Measurements from ENCODE around the gene RPS6KA5.
A peak's percentile ranks its signal among the peaks of the same experiment; 100 is the strongest.

RPS6KA5 gene

DNA sequence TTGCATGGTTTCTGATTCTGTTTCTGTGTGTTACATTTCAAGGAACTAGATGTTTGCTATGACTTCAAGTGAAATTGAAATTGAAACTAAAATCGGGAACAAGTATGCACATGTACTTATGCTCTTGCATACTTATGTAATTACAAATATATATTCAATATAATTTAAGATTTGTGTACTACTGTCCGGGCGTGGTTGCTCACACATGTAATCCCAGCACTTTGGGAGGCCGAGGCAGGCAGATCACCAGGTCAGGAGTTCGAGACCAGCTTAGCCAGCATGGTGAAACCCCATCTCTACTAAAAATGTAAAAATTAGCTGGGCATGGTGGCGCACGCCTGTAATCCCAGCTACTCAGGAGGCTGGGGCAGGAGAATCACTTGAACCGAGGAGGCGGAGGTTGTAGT lies 37.8 kb downstream of the RPS6KA5 start:
- peak; percentile 35 for DNase-seq

DNA sequence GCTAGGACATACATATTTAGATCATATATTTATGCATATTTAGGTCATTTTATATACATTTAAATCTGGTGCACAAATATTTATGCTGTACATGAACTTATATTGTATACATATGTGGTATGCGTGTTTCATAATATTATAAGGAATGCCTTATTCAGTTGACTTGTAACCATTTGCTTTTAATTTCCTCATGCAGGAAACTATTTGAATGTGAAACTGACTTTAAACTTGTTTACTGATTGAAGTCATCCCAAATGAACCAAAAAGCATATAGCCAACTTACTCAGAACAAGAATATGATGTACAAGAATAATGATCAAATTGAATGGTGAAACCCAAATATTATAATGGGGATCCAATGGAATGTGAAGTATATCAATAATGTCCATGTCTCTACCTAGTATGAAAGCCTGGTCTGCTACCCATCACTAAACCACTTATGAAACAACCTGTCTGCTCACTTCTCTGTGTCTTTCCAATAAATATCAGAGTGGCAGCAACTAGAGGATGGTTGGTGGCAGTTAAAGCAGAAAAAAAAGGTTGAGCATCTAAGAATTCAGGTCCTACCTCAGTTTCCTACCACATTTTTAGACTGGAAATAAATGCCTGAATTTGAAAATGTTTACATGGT lies 38.3 kb downstream of the RPS6KA5 start:
- DNase-seq = no peak

DNA sequence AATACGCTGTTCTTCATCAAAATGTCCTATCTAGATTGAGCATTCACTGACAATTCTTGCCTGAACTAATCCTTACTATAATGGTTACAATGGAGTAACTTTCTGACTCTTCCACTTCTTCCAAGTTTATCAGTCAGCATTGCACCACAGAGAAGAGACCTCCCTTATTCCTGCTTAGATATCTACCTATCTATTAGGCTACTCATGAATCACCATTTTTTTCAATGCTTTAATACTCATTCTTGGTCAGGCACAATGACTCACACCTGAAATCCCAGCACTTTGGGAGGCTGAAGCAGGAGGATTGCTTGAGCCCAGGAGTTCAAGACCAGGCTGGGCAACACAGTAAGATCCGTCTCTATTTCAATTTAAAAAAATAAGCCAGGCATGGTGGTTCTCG lies 39.3 kb downstream of the RPS6KA5 start:
- no peak for DNase-seq

DNA sequence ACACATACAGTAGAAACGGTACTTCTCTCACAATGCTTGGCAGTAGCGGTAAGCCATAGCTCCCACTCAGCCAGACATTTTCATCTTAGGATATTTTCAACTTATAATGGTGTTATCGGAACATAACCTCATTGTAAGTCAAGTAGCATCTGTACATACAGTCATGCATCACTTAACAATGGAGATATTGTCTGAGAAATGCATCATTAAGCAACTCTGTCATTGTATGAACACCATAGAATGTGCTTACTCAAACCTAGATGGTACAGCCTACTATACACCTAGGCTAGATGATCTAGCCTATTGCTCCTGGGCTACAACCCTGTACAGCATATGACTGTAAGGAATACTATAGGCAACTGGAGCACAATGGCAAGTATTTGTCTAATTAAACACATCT lies 40.8 kb downstream of the RPS6KA5 start:
- no peak for DNase-seq

DNA sequence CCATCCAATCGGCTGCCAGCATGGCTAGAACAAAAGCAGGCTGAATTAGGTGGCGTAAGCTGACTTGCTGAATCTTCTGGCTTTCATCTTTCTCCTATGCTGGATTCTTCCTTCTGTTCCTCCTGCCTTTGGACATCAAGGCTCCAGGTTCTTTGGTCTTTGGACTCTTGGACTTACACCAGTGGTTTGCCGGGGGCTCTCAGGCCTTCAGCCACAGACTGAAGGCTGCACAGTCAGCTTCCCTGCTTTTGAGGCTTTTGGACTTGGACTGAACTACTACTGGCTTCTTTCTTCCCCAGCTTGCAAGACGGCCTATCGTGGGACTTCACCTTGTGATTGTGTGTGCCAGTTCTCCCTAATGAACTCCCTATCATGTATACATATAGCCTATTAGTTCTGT lies 42.0 kb downstream of the RPS6KA5 start:
- DNase-seq = no peak

DNA sequence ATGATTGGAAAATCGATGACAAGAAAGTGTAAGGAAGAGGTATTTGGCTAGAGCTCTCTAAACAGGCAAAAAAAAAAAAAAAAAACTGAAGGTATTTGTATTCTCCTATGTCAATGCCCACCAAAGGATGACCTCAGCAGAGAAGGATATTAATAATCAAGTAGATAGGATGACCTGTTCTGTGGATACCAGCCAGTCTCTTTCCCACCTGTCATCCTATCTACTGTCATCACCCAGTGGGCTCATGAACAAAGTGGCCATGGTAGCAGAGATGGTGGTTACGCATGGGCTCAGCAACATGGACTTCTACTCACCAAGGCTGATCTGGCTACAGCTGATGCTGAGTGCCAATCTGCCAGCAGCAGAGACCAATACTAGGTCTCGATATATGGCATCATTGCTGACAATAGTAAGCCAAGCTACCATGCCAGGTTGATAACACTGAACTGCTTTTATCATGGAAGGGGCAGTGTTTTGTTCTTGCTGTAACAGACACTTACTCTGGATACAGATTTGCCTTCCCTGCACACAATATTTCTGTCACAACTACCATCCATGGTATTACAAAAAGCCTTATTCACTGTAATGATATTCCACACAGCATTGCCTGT lies 43.5 kb downstream of the RPS6KA5 start:
- DNase-seq = no peak

DNA sequence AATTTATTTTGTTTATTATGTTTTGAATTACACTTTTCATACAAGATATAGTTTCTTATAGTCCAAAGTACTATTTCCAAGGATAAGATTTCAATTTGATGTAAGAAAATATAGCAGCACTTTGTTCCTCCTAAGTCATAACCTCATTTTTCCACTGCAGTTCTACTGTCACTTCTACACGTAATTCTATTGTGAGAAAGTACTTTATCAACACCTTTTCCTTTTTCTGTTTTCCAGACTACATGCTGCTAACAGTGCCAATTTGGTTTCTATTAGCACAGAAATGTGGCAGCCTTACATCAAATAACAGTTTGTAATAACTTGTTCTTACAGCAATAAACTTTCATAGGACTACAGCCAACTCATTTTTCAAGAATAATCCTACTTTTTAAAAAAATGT lies 45.0 kb downstream of the RPS6KA5 start:
- DNase-seq = no peak

DNA sequence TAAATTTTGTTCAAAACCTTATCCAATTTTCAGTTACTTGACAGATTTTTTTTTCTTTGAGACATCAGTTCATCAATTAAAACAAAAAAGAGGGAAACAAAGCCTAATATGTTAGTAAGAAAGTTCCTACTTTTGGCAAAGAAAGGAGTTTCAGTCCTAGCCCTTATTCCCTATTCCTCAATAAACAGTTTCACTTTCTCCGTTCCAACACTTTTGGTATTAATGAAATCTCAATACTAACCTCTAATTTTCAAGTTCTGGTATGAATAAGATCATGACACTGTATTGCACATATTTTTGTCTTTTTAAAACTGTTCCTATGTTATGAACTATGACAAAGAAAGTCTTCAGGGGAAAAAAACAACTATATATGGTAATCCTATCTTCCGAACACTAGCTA lies 48.4 kb downstream of the RPS6KA5 start:
- no peak for DNase-seq

DNA sequence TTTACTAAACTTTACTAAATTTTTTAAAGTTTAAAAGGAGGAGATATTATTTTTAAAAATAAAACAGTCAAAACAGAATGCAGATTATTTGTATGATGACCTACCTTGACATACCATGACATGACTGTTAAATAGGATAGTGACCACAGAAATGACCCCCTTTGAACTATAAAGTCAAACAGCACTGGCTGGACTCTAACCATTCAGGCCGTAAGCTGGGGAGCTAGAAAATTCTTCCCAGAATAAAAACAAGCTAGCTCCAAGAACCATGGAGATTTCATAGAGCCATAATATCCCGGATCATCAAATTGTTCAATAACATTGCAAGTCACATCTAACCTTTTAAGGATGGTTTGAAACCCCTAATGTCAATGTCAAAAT lies 50.3 kb downstream of the RPS6KA5 start:
- no peak for DNase-seq

DNA sequence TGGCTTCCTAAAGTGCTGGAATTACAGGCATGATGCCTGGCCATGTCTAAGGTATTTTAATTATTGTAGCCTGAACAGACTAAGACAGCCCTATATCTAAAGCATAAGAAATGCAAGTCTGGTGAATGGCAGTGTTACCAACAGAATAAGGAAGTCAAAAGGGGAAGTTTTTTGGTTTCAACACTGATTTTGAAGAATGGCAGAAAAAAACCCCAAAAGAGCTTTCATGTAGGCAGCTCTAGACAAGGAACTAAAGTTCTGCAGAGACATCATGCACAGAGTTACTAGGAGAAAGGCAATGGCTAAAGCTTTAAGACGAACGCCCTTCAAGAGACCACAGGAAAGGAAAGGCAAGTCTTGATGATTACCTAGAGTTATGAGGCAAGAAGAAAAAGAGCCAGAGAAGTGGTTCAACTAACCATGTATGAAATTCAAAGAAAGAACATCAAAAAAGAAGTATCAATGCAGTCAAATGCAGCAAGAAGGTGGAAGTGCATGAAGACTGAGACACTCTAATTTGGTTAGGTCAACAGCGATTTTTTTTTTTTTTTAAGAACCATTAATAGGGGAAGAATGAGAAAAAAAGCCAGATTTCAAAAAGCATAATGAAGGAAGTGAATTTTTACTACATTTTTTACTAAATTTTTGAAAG lies 50.8 kb downstream of the RPS6KA5 start:
- DNase-seq = no peak

DNA sequence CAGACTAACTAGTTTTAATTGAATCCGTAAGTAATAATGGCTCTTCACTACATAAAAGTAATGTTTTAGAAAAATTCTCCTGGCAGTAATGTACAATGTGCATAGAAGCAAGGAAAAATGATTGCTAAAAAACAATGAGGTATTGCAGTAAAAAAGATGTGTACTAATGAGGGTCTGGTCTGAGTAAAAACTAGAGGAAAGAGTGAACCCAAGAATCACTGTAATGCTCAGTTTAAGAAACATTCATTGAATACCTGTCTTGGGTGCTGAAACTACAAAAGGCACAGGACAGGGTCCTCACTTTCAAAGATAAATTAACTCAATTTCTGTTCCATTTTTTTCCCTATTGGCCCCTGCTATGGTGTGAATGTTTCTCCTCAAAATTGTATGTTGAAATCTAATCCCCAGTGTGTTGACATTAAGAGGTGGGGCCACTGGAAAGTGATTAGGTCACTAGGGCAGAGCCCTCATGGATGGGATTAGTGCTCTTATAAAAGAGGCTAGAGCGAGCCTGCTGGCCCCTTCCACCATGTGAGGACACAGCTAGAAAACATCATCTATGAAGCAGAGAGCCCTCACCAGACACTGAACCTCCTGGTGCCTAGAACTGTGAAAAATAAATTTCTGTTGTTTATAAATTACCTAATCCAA lies 51.6 kb downstream of the RPS6KA5 start:
- no peak for DNase-seq

DNA sequence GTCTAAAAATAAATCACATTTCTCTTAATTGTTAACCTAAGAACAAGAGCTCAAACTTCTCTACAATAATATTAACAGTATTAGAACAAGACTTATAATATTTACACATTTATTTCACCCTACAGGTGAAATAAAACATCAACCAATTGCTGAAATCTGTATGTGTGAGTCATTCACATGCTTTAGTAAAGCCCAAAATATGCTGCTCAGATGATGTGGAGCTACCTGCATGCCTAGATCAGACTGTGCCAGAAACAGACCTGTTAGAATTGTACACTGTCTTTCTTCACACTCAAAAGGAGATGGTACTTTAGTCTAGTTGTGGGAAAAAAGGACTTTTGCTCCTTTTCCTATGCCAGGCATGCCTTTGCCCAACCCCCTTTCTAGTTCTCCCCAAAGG lies 54.7 kb downstream of the RPS6KA5 start:
- DNase-seq = no peak

DNA sequence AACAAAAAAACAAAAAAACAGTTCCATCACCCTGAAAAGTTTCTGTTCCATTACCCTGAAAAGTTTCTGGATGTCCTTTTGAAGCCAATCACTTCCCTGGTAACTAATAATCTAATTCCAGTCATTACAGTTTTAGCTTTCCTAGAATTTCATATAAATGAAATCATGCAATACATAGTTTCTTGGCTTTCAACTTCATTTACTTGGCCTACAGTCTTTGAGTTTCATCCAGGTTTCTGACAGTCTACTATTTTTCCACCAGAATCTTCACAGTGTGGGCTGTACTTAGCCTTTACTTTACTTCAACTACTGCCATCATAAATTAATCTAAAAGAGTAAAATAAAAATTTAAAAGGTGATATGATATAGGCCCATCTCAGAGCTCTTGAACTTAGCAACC lies 55.5 kb downstream of the RPS6KA5 start:
- DNase-seq = no peak

DNA sequence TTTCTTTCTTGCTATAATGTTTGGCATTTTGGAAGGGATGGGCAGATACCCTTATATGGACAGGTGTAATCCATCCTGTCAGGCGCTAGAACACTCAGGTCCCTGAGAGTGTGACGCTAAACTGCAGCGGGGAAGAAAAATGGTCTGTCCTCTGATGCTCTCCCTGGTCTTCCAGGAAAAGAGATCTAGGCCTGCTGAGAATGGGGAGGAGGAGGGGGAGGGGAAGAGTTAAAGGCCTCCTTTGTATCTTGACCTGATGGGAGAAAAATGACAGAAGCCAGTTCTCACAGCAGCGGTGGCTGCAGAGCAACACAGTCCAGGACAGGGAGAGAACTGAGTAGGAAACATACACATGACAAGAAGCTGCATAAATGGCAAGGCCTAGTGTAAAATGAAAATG lies 61.1 kb downstream of the RPS6KA5 start:
- DNase-seq = no peak

DNA sequence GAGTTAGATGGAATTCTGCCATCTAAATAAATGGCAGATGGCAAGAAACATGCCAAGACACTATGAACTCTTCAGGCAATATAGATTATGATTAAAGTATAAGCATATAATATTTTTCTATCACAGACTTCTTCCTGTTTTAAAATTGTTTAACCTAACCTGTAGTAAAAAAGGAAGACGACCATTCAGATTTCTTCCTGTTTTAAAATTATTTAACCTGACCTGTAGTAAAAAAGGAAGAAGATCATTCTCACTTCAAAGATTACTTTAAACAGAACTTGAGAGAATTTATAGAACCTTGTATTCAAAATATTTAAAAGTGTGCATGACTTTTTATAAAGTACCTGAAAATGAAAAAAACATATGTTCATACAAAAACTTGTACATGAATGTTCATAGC lies 63.5 kb downstream of the RPS6KA5 start:
- DNase-seq = no peak

DNA sequence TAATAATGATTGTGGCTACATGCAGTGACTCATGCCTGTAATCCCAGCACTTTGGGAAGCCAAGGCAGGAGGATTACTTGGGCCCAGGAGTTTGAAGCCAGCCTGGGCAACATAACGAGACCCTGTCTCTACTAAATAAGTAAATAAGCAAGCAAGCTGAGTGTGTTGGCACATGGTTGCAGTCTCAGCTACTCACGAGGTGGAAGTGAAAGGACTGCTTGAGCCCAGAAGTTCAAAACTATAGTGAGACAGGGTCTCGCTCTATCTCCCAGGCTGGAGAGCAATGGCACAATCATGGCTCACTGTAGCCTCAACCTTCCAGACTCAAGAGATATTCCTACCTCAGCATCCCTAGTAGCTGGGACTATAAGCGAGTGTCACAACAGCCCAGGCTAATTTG lies 64.7 kb downstream of the RPS6KA5 start:
- no peak for DNase-seq

DNA sequence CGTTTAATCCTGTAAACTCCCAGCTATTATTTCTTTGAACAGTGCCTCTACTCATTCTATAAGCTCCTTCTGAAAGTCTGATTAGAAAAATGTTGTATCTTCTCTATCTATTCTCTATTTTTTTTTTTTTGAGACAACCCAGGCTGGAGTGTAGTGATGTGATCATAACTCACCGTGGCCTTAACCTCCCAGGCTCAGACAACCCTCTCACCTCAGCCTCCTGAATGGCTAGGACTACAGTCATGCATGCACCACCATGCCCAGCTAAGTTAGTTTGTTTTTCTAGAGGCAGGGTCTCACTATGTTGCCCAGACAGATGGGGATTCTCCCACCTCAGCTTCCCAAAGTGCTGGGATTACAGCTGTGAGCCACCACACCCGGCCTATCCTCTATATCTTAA lies 66.6 kb downstream of the RPS6KA5 start:
- no peak for DNase-seq

DNA sequence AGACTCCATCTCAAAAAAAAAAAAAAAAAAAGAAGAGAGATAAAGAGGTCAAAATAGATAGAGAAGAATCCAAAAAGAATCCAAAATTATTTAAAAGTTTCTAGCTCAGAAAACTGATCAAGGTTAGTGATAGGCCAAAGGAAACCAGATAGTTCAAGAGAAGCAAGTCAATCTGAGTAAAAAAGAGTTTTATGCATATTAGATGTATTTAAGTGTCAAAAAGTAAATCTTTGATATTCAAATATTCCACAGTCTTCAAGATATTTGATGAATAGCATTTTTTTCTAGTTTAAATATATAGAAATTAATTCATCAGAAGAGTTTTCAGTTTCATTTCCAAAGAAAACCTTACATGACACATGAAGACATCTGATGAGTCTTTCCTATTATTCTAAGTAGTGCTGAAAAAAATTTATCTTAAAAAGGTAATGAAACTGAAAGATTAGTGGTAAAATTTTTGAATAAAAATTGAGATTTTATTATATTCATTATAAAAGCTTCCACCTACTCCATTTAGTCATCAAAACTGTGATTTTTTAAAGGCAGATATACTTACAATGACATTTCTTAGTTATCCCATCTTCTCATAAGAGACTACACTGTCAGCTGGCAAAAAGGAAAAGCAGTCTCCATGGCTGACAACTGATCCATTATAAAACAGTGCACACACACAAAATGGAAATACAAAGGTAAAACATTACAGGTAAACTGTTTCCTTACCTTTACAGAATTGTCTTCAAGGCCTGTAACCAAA lies 68.6 kb downstream of the RPS6KA5 start:
- DNase-seq = no peak

DNA sequence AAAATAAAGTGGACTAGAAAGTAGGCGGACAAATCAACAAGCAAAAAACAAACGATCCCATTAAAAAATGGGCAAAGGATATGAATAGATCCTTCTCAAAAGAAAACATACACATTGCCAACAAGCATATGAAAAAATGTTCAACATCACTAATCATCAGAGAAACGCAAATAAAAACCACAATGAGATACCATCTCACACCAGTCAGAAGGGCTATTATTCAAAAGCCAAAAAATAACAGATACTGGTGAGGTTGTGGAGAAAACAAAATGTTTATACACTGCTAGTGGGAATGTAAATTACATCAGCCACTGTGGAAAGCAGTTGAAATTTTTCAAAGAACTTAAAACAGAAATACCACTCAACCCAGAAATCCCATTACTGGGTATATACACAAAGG lies 70.3 kb downstream of the RPS6KA5 start:
- DNase-seq = no peak

DNA sequence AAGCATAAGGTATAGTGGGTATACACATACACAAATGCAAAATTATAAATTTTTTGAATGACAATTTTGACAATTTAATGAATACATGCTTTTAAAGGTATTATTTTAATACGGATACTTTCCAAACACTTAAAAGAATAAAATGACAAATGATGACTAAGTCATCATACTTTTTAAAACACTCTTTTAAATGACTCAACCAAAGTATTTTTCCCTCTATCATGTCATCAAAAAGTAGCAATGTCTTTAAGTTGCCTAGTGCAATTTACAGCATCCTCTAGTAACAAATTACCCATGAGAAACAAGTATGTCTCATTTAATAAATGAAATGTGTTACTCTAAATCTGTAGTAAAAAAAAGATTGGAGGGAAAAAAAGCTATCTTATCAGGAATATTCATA lies 73.3 kb downstream of the RPS6KA5 start:
- no peak for DNase-seq

DNA sequence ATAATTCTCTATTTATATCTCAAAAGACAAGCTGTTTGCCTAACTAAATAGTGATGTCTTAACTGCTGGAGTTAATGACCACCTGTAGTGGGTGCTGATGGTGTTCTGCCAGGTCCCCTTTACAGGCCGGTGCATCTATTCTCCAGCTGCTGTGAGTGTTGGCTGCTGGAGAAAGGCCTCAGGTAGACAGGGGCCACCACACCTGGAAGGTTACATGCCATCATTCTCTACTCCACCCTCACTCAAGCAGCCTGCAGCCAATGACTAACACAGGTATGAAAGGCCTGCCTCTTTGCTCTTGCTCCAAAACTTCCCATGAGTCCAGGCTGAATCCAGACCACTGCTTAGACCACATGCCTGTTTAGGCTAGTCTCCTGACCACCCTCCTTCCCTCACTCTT lies 73.9 kb downstream of the RPS6KA5 start:
- no peak for DNase-seq

DNA sequence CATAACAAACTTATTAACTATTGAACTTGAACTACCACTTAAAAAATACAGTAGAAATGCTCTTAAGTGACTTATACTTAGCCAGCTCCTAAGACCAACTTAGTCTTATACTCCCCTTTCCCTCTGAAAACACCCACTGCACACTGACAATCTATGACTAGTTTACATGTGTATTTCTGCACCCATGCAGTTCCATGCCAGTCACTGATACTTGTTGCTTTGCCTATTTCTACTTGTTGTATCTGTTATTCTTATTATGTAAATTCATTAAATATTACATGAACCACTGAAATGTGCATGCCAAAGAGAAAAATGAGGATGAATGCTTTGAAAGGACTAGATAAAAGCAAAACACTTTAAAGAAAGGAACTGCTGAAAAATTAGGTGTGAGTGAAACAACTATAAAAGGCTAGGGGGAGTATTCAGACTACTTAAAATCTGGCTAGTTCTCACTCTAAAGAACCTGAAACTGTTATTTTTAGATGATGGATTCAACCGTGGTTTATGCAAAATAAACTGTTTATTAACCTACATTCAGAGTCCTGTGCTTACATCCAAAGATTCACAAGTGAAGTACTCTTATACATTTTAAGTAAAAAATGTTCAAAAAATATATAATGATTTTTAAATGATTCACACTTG lies 74.7 kb downstream of the RPS6KA5 start:
- DNase-seq = no peak

DNA sequence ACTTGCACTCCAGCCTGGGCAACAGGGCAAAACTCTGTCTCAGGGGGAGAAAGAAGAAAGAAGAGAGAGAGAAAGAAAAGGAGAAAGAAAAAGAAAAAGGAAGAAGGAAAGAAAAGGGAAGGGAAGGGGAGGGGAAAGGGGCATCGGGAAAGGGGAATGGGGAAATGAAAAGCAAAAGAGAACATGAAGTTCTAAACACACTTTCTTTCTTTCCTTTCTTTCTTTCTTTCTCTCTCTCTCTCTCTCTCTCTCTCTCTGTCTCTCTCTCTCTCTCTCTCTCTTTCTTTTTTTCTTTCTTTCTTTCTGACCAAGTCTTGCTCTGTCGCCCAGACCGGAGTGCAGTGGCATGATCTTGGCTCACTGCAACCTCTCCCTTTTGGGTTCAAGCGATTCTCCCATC lies 76.9 kb downstream of the RPS6KA5 start:
- DNase-seq = no peak

Data from activated naive CD4-positive, alpha-beta T cell treated with Interleukin-2 at 50 U/mL for 16 hours (primary cell).